H9 (cell line): ENCODE data around the gene GABRG2. TPM values are rescaled to one million over a fixed set of nuclear protein-coding genes. Genes with fewer than 3 reads are reported as not detected.

ENCODE experiments used
- DNase-seq: peaks from one replicate; pipeline ENCODE4 v3.0.0-alpha.2; 2017
- H2AFZ ChIP-seq: one replicate; pipeline ENCODE4 v1.6.1; 2013; ENCODE audit warnings: mild to moderate bottlenecking, low read length, control low read depth, moderate library complexity
- H2AK5ac ChIP-seq: 2 replicates; pipeline ENCODE4 v1.6.1; 2013; ENCODE audit warnings: low read length, control low read depth, mixed read lengths; ENCODE audit not compliant: insufficient read length
- H2BK120ac ChIP-seq: one replicate; pipeline ENCODE4 v1.6.1; 2013; ENCODE audit warnings: low read depth, mild to moderate bottlenecking, low read length, control low read depth, inconsistent platforms; ENCODE audit not compliant: poor library complexity, severe bottlenecking
- H2BK12ac ChIP-seq: 2 replicates; pipeline ENCODE4 v1.6.1; 2013; ENCODE audit warnings: low read length, control low read depth, mixed read lengths, low read depth; ENCODE audit not compliant: insufficient read length
- H2BK15ac ChIP-seq: 2 replicates; pipeline ENCODE4 v1.6.1; 2013; ENCODE audit warnings: low read depth, low read length, control low read depth
- H2BK20ac ChIP-seq: one replicate; pipeline ENCODE4 v1.6.1; 2013; ENCODE audit warnings: low read depth, mild to moderate bottlenecking, low read length, control low read depth, inconsistent platforms; ENCODE audit not compliant: poor library complexity, severe bottlenecking
- H2BK5ac ChIP-seq: 2 replicates; pipeline ENCODE4 v1.6.1; 2013; ENCODE audit warnings: low read length, control low read depth, mixed read lengths; ENCODE audit not compliant: insufficient read length
- H3K14ac ChIP-seq: 2 replicates; pipeline ENCODE4 v1.6.1; 2013; ENCODE audit warnings: low read length, control low read depth; ENCODE audit not compliant: insufficient read depth
- H3K18ac ChIP-seq: 2 replicates; pipeline ENCODE4 v1.6.1; 2013; ENCODE audit warnings: low read depth, mild to moderate bottlenecking, mixed read lengths, low read length, control low read depth; ENCODE audit not compliant: insufficient read length
- H3K23ac ChIP-seq: 2 replicates; pipeline ENCODE4 v1.6.1; 2013; ENCODE audit warnings: low read length, control low read depth, mixed read lengths, low read depth; ENCODE audit not compliant: insufficient read length
- H3K23me2 ChIP-seq: 2 replicates; pipeline ENCODE4 v1.6.1; 2013; ENCODE audit warnings: low read depth, mild to moderate bottlenecking, mixed read lengths, low read length, control low read depth; ENCODE audit not compliant: insufficient read length, poor library complexity, severe bottlenecking
- H3K27ac ChIP-seq: 2 replicates; pipeline ENCODE4 v1.5.1; 2013; ENCODE audit warnings: low read length, control low read depth, mixed read lengths, low read depth; ENCODE audit not compliant: insufficient read length
- H3K27me3 ChIP-seq: 2 replicates; pipeline ENCODE4 v1.6.1; 2013; ENCODE audit warnings: low read length, control low read depth, inconsistent platforms; ENCODE audit not compliant: insufficient read depth
- H3K4ac ChIP-seq: 2 replicates; pipeline ENCODE4 v1.6.1; 2013; ENCODE audit warnings: low read depth, mild to moderate bottlenecking, control low read depth, inconsistent platforms, low read length, moderate library complexity
- H3K4me1 ChIP-seq: 2 replicates; pipeline ENCODE4 v1.6.1; 2013; ENCODE audit warnings: low read length, control low read depth, inconsistent platforms; ENCODE audit not compliant: insufficient read depth
- H3K4me2 ChIP-seq: 2 replicates; pipeline ENCODE4 v1.6.1; 2013; ENCODE audit warnings: low read length, control low read depth, mixed read lengths; ENCODE audit not compliant: insufficient read length, insufficient read depth
- H3K56ac ChIP-seq: 2 replicates; pipeline ENCODE4 v1.6.1; 2013; ENCODE audit warnings: low read depth, mild to moderate bottlenecking, mixed read lengths, low read length, control low read depth; ENCODE audit not compliant: insufficient read length
- H3K79me1 ChIP-seq: 2 replicates; pipeline ENCODE4 v1.6.1; 2013; ENCODE audit warnings: low read depth, mild to moderate bottlenecking, moderate library complexity, low read length, control low read depth, inconsistent platforms; ENCODE audit not compliant: insufficient read depth, poor library complexity, severe bottlenecking
- H3K79me2 ChIP-seq: 2 replicates; pipeline ENCODE4 v1.6.1; 2013; ENCODE audit warnings: low read length, control low read depth, inconsistent platforms; ENCODE audit not compliant: insufficient read depth
- H3K9ac ChIP-seq: 2 replicates; pipeline ENCODE4 v1.6.1; 2013; ENCODE audit warnings: low read length, control low read depth, mixed read lengths; ENCODE audit not compliant: insufficient read length; ENCODE audit errors: extremely low read depth
- H3K9me3 ChIP-seq: one replicate; pipeline ENCODE4 v1.6.1; 2013; ENCODE audit warnings: low read depth, low read length, inconsistent platforms; ENCODE audit not compliant: control insufficient read depth
- H3T11ph ChIP-seq: one replicate; pipeline ENCODE4 v1.6.1; 2013; ENCODE audit warnings: mild to moderate bottlenecking, low read length, control low read depth, inconsistent platforms
- H4K20me1 ChIP-seq: one replicate; pipeline ENCODE4 v1.6.1; 2013; ENCODE audit not compliant: control insufficient read depth, insufficient read length, insufficient read depth
- H4K5ac ChIP-seq: 2 replicates; pipeline ENCODE4 v1.6.1; 2013; ENCODE audit warnings: low read depth, mild to moderate bottlenecking, mixed read lengths, low read length, control low read depth; ENCODE audit not compliant: insufficient read length
- H4K8ac ChIP-seq: replicated peaks from 2 replicates; pipeline ENCODE4 v1.6.1; 2013; ENCODE audit warnings: low read length, control low read depth, mixed read lengths, low read depth; ENCODE audit not compliant: insufficient read length
- H4K91ac ChIP-seq: 2 replicates; pipeline ENCODE4 v1.6.1; 2013; ENCODE audit warnings: low read depth, mild to moderate bottlenecking, moderate library complexity, mixed read lengths, low read length, control low read depth; ENCODE audit not compliant: insufficient read length
- H3K27ac Mint-ChIP-seq, 3 experiments: 2 replicates in 2 of 3; 3 replicates in 1 of 3; pipeline ENCODE4 v1.8.0; 2020 to 2021; ENCODE audit warnings: mixed read lengths in 3 of 3, mild to moderate bottlenecking in 1 of 3, moderate library complexity in 1 of 3
- H3K27me3 Mint-ChIP-seq: 2 replicates; pipeline ENCODE4 v1.8.0; 2021; ENCODE audit warnings: low read depth, mild to moderate bottlenecking, moderate library complexity, mixed read lengths
- H3K36me3 Mint-ChIP-seq, 3 experiments: 2 replicates in 2 of 3; 3 replicates in 1 of 3; pipeline ENCODE4 v1.8.0; 2020 to 2021; ENCODE audit warnings: low read depth in 3 of 3, mixed read lengths in 3 of 3; ENCODE audit not compliant: insufficient read depth in 1 of 3
- H3K4me1 Mint-ChIP-seq, 2 experiments: 2 replicates each; pipeline ENCODE4 v1.8.0; 2020; ENCODE audit warnings: mixed read lengths in 2 of 2
- H3K4me3 Mint-ChIP-seq, 2 experiments: 2 replicates in 1 of 2; 3 replicates in 1 of 2; pipeline ENCODE4 v1.8.0; 2020 to 2021; ENCODE audit warnings: mild to moderate bottlenecking in 2 of 2, mixed read lengths in 2 of 2, moderate library complexity in 1 of 2
- H3K9me3 Mint-ChIP-seq, 2 experiments: 2 replicates in 1 of 2; 3 replicates in 1 of 2; pipeline ENCODE4 v1.8.0; 2020; ENCODE audit warnings: mild to moderate bottlenecking in 2 of 2, mixed read lengths in 2 of 2, moderate library complexity in 1 of 2
- WGBS: extraction: QIAGEN DNeasy Blood & Tissue Kit; methylation state at CpG from one replicate; pipeline ENCODE4 v1.1.7; 2013; ENCODE audit warnings: missing lambda C conversion rate, low lambda C conversion rate, mixed read lengths; ENCODE audit not compliant: insufficient read length; ENCODE audit errors: extremely low coverage; 5-methylcytosine and 5-hydroxymethylcytosine counted together
- total RNA-seq: library from RNA; stranded (reverse); gene quantifications from 2 replicates; pipeline ENCODE4 v1.2.1, GENCODE V29; 2021
- TF ChIP-seq, protein P1 (sequence below): fragments of 200-600 bp; sonication (generic); conservative IDR thresholded peaks from 3 replicates; pipeline ENCODE4 v1.8.0; 2021; ENCODE audit warnings: antibody characterized with exemption, mild to moderate bottlenecking

The GABRG2 gene
- total RNA-seq, 1 experiment from 2014 or later: 0.98 TPM

DNA sequence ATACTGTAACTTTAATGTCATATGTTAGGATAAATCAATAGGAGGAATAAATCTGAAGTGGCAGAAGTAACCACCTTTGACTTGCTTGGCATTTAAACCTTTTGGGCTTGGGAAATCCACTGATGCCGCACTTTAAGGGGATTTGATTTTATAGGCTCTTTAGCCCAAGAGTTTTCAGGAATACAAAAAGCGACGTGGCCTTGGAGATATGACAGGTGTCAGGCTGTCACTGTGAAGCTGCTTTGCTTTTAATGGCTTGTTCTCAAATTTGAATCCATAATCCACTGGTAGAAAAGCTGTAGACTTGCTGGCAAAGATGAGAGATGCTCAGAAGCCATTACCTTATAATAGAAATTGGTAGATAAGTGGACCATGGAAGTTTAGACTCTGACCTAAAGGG lies 71.6 kb downstream of the GABRG2 start:
- TF ChIP-seq, protein P1, sequence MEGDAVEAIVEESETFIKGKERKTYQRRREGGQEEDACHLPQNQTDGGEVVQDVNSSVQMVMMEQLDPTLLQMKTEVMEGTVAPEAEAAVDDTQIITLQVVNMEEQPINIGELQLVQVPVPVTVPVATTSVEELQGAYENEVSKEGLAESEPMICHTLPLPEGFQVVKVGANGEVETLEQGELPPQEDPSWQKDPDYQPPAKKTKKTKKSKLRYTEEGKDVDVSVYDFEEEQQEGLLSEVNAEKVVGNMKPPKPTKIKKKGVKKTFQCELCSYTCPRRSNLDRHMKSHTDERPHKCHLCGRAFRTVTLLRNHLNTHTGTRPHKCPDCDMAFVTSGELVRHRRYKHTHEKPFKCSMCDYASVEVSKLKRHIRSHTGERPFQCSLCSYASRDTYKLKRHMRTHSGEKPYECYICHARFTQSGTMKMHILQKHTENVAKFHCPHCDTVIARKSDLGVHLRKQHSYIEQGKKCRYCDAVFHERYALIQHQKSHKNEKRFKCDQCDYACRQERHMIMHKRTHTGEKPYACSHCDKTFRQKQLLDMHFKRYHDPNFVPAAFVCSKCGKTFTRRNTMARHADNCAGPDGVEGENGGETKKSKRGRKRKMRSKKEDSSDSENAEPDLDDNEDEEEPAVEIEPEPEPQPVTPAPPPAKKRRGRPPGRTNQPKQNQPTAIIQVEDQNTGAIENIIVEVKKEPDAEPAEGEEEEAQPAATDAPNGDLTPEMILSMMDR: no peak
- Histone ChIP-seq H4K91ac (no peak overlapping the region), H3K4me2 (no peak overlapping the region), H3K9ac (no peak overlapping the region), H2BK12ac (no peak overlapping the region), H3K9me3 (no peaks in the 10 kb centered on the region), H2BK15ac (no peak overlapping the region), H3K23ac (no peak overlapping the region), H2BK5ac (no peak overlapping the region), H3K18ac (no peak overlapping the region), H3K14ac (no peak overlapping the region), H2AK5ac (no peak overlapping the region), H3K23me2 (no peaks in the 10 kb centered on the region), H2AFZ (no peak overlapping the region), H3K27ac (no peak overlapping the region), H3K79me2 (no peaks in the 10 kb centered on the region), H3T11ph (no peak overlapping the region), H4K20me1 (no peaks in the 10 kb centered on the region), H4K5ac (no peak overlapping the region), H3K56ac (no peak overlapping the region), H3K79me1 (no peaks in the 10 kb centered on the region), H2BK120ac (no peak overlapping the region), H3K4ac (no peak overlapping the region), H3K27me3 (no peaks in the 10 kb centered on the region), H3K4me1 (no peaks in the 10 kb centered on the region), H2BK20ac (no peak overlapping the region), H4K8ac (no peak overlapping the region)
- no CpG with 5 or more reads among the region's 3 CpGs for WGBS
- H3K4me3 Mint-ChIP-seq: no peak overlapping the region
- H3K4me1 Mint-ChIP-seq: no peaks in the 10 kb centered on the region
- H3K36me3 Mint-ChIP-seq: no peaks in the 10 kb centered on the region; a peak in 1 of 7 replicates
- no peak overlapping the region for H3K27ac Mint-ChIP-seq
- no peak for DNase-seq
- H3K9me3 Mint-ChIP-seq: no peaks in the 10 kb centered on the region; a peak in 1 of 5 replicates
- H3K27me3 Mint-ChIP-seq: no peaks in the 10 kb centered on the region
